Karpas-422 (cell line): ENCODE measurements around the gene CDAN1. TPM values are rescaled to one million over a fixed set of nuclear protein-coding genes. Genes with fewer than 3 reads are reported as not detected.
A peak's percentile ranks its signal among the peaks of the same experiment; 100 is the strongest.

Experiments
- DNase-seq: peaks from one replicate; pipeline ENCODE4 v3.0.0-alpha.2; 2015
- H2AFZ ChIP-seq: fragments of 200-600 bp; sonication (generic); 2 replicates; pipeline ENCODE4 v1.6.1; 2014; ENCODE audit warnings: antibody characterized with exemption, low read length, mixed read lengths
- H3K27ac ChIP-seq: fragments of 200-600 bp; sonication (generic); 2 replicates; pipeline ENCODE4 v1.5.1; 2014; ENCODE audit warnings: mild to moderate bottlenecking, low read length, moderate library complexity
- H3K27me3 ChIP-seq: fragments of 200-600 bp; sonication (generic); 2 replicates; pipeline ENCODE4 v1.6.1; 2014; ENCODE audit warnings: low read length, mixed read lengths
- H3K36me3 ChIP-seq: fragments of 200-600 bp; sonication (generic); 2 replicates; pipeline ENCODE4 v1.6.1; 2014; ENCODE audit warnings: low read length, mixed read lengths; ENCODE audit not compliant: insufficient read depth
- H3K4me1 ChIP-seq: fragments of 200-600 bp; sonication (generic); 2 replicates; pipeline ENCODE4 v1.6.1; 2014; ENCODE audit warnings: mild to moderate bottlenecking, low read length, mixed read lengths
- H3K4me2 ChIP-seq: fragments of 200-600 bp; sonication (generic); 2 replicates; pipeline ENCODE4 v1.6.1; 2014; ENCODE audit warnings: low read length, low read depth, mild to moderate bottlenecking; ENCODE audit not compliant: poor library complexity, severe bottlenecking
- H3K4me3 ChIP-seq: fragments of 200-600 bp; sonication (generic); 2 replicates; pipeline ENCODE4 v1.5.1; 2014; ENCODE audit warnings: mild to moderate bottlenecking, antibody characterized with exemption, low read length, mixed read lengths
- H3K79me2 ChIP-seq: fragments of 200-600 bp; sonication (generic); 2 replicates; pipeline ENCODE4 v1.6.1; 2014; ENCODE audit warnings: mild to moderate bottlenecking, low read length, mixed read lengths
- H3K9ac ChIP-seq: fragments of 200-600 bp; sonication (generic); 2 replicates; pipeline ENCODE4 v1.6.0; 2014; ENCODE audit warnings: low read length
- H3K9me2 ChIP-seq: fragments of 200-600 bp; sonication (generic), shearing (Covaris generic); replicated peaks from 2 replicates; pipeline ENCODE4 v1.6.0; 2014; ENCODE audit warnings: mild to moderate bottlenecking, low read length, moderate library complexity; ENCODE audit not compliant: insufficient read depth
- H3K9me3 ChIP-seq: fragments of 300-700, 200-600 bp; sonication (generic); 2 replicates; pipeline ENCODE4 v1.6.1; 2014; ENCODE audit warnings: low read length, mixed read lengths
- H4K20me1 ChIP-seq: fragments of 200-600 bp; sonication (generic); 2 replicates; pipeline ENCODE4 v1.6.1; 2014; ENCODE audit warnings: mild to moderate bottlenecking, antibody characterized with exemption, low read length, low read depth; ENCODE audit not compliant: insufficient read depth
- total RNA-seq: library from RNA; depleted of rRNA; stranded (reverse); fragments of >200 nt; shearing (Covaris generic); gene quantifications from 2 replicates; pipeline ENCODE4 v1.2.3, GENCODE V29; 2014; ENCODE audit warnings: low replicate concordance

Gene CDAN1
- total RNA-seq, 1 experiment from 2014 or later: 35.9 TPM

DNA sequence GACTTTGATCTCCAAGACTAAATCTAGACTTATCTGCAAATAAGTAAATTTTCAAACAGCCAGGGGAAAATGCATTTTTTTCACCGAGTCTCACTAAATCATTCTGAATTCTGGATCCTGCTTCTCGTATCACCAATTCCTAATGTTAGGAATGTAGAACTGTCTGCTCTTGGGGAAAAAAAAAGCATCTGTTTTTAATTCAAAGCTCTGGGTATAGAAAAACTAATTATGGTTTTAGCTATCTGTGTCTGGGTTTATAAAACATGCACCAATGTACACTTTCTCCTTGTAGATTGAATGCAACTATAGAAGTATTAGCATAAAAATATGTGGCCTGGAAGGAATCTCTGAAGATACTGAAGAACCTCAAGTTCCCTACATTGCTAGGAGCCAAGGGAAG lies 4.8 kb upstream of the CDAN1 start:
- Histone ChIP-seq H4K20me1 (no peaks in the 10 kb centered on the region), H3K79me2 (peaks cover 5% of the 10 kb centered on the region), H3K9me2 (no peaks in the 10 kb centered on the region), H3K4me1 (peaks cover 27% of the 10 kb centered on the region), H3K4me2 (no peak overlapping the region), H3K9me3 (no peaks in the 10 kb centered on the region), H3K27me3 (no peaks in the 10 kb centered on the region), H3K4me3 (no peak overlapping the region), H3K36me3 (no peaks in the 10 kb centered on the region), H2AFZ (no peak overlapping the region), H3K27ac (no peak overlapping the region), H3K9ac (no peak overlapping the region)
- DNase-seq: no peak

DNA sequence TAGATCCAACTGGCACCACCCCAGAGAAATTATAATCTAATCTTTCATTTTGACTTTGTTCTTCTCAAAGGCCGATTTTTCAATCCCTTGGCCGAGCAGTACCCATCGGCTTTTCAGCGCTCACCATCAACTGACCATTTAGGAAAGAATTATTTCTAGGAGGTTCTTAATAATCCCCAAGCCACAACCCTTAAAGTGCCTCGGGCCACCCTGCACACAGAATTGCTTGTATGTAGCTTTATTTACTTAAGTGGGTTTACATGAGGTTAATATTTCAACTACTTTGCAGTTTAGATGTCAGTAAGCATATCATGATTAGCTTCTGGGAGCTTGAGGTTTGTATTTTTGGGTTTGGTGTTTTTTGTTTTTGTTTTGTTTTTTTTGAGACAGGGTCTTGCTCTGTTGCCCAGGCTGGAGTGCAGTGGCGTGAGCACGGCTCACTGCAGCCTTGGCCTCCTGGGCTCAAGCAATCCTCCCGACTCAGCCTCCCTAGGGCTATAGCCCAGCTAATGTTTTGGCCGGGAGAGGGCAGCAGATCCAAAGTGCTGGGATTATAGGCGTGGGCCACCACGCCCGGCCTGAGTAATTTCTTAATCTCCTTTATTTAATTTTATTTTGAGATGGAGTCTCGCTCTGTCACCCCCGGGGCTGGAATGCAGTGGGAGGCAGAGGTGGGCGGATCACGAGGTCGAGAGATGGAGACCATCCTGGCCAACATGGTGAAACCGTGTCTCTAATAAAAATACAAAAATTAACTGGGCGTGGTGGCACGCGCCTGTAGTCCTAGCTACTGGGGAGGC lies 801 bp upstream of the CDAN1 start:
- H3K4me3 ChIP-seq: peak overlapping the region; percentile 98
- peak overlapping the region; percentile 59 for H3K27ac ChIP-seq
- no peaks in the 10 kb centered on the region; the same call in 1 of the 2 replicates for H4K20me1 ChIP-seq
- peak overlapping the region; percentile 97 for H3K9ac ChIP-seq
- H3K9me2 ChIP-seq: no peaks in the 10 kb centered on the region
- H3K4me2 ChIP-seq: peak overlapping the region; percentile 68
- H3K36me3 ChIP-seq: peaks cover 5% of the 10 kb centered on the region; the same call in 1 of the 2 replicates
- no peaks in the 10 kb centered on the region for H3K9me3 ChIP-seq
- DNase-seq: peak; percentile 66
- H3K4me1 ChIP-seq: peaks cover 18% of the 10 kb centered on the region
- peaks cover 32% of the 10 kb centered on the region for H3K79me2 ChIP-seq
- H2AFZ ChIP-seq: no peak overlapping the region; the same call in 1 of the 2 replicates
- H3K27me3 ChIP-seq: no peaks in the 10 kb centered on the region

DNA sequence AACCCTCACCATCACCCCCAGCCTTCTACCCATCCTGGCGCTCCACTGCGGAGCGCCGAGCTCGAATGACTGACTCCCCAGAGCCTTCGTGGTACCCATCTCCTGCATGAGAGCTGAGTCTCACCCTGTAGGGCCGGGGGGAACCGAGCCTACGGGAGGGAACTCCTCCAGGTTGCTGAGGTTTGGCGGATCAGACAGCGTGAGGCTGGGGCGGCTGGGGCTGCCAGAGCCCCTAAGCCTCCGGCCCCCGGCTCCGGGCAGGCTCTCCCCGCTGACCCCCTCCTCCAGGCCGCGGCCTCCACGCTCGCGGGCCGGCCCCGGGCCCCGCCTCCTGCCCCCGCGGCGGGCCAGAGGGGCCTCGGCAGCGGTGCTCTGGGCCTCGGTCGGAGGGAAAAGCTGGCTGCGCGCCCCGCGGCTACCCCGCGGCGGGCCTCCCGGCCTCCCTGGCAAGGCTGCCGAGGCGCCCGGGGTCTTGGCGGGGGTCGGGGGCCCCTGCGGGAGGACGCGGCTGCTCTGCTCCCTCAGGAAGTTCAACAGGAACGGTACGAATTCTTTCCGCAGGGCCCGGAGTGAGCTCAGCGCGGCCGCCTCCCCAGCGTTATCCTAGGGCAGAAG lies 643 bp downstream of the CDAN1 start:
- H4K20me1 ChIP-seq: no peaks in the 10 kb centered on the region; the same call in 1 of the 2 replicates
- DNase-seq: peak; percentile 63
- peak overlapping the region; percentile 97 for H3K9ac ChIP-seq
- H2AFZ ChIP-seq: peak overlapping the region; percentile 98
- peaks cover 18% of the 10 kb centered on the region for H3K4me1 ChIP-seq
- H3K79me2 ChIP-seq: peaks cover 32% of the 10 kb centered on the region
- peak overlapping the region; percentile 98 for H3K4me3 ChIP-seq
- H3K27ac ChIP-seq: peak overlapping the region; percentile 45
- H3K27me3 ChIP-seq: no peaks in the 10 kb centered on the region
- peak overlapping the region; percentile 68 for H3K4me2 ChIP-seq
- H3K9me3 ChIP-seq: no peaks in the 10 kb centered on the region
- no peaks in the 10 kb centered on the region for H3K9me2 ChIP-seq
- peaks cover 9% of the 10 kb centered on the region; the same call in 1 of the 2 replicates for H3K36me3 ChIP-seq

GRCh38 chr15:42735382-42736165 lies 1.4 kb downstream of the CDAN1 start:
- H3K4me3 ChIP-seq: peak overlapping the region; percentile 98
- no peak overlapping the region for H2AFZ ChIP-seq
- H3K27ac ChIP-seq: no peak overlapping the region

DNA sequence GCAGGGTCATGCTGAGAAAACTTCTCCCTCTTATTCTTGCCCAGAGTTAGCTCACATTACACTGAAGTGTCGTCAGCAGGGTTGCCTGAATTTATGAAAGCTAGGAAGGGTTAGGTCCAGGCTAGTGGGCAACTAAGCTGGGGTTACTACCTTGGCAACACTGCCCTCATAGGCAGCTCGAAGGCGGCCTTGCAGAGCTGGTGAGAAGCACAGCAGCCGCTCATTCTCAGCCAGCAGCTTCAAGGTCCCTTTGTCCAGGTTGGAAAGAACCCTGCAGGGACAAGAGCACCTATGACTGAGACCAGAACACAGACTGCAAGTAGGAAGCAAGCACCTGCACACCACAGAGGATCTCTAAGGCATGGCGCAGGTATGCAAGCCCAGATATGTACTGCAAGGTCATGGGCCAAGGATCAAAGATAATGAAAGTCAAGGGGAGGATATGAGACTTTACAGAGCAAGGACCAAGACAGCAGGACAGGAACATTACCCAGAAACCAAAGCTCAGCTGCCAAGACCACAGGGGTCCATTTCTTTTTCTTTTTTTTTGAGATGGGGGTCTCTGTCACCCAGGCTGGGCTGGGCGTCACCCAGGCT lies 2.8 kb downstream of the CDAN1 start:
- Histone ChIP-seq H3K9me2 (no peaks in the 10 kb centered on the region), H3K27ac (no peak overlapping the region), H3K79me2 (peaks cover 32% of the 10 kb centered on the region), H3K27me3 (no peaks in the 10 kb centered on the region), H3K4me1 (peaks cover 18% of the 10 kb centered on the region), H3K4me2 (no peak overlapping the region), H3K9ac (no peak overlapping the region), H2AFZ (no peak overlapping the region), H3K4me3 (no peak overlapping the region), H3K9me3 (no peaks in the 10 kb centered on the region), H4K20me1 (no peaks in the 10 kb centered on the region; the same call in 1 of the 2 replicates), H3K36me3 (peaks cover 19% of the 10 kb centered on the region)
- no peak for DNase-seq

More at GRCh38 chr15:42735382-42736165, 1.4 kb downstream of the CDAN1 start:
- Histone ChIP-seq H4K20me1 (no peaks in the 10 kb centered on the region; the same call in 1 of the 2 replicates), H3K27me3 (no peaks in the 10 kb centered on the region), H3K4me2 (peak overlapping the region; percentile 68), H3K36me3 (peaks cover 14% of the 10 kb centered on the region), H3K9me3 (no peaks in the 10 kb centered on the region), H3K9me2 (no peaks in the 10 kb centered on the region), H3K9ac (peak overlapping the region; percentile 97), H3K79me2 (peaks cover 32% of the 10 kb centered on the region), H3K4me1 (peaks cover 18% of the 10 kb centered on the region)
- DNase-seq: no peak

DNA sequence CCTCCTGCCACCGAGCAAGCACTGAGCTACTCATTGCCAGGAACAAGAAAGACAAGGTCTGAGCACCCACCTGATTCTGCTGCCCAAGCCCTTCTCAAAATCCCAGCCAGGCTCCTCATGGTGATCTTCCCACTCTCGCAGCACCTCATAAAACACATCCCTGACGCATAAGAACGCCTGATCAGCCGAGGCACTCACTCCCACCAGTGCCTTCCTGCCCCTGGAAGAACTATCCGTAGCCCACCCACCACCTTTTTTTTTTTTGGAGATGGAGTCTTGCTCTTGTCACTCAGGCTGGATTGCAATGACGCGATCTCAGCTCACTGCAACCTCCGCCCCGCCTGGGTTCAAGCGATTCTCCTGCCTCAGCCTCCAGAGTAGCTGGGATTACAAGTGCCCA lies 3.9 kb downstream of the CDAN1 start:
- Histone ChIP-seq H3K36me3 (peaks cover 19% of the 10 kb centered on the region), H3K27ac (no peak overlapping the region), H3K9ac (no peak overlapping the region), H3K27me3 (no peaks in the 10 kb centered on the region), H2AFZ (no peak overlapping the region), H4K20me1 (no peaks in the 10 kb centered on the region; the same call in 1 of the 2 replicates), H3K79me2 (peaks cover 32% of the 10 kb centered on the region), H3K4me2 (no peak overlapping the region), H3K9me3 (no peaks in the 10 kb centered on the region), H3K4me1 (peaks cover 18% of the 10 kb centered on the region), H3K9me2 (no peaks in the 10 kb centered on the region), H3K4me3 (no peak overlapping the region)
- no peak for DNase-seq

DNA sequence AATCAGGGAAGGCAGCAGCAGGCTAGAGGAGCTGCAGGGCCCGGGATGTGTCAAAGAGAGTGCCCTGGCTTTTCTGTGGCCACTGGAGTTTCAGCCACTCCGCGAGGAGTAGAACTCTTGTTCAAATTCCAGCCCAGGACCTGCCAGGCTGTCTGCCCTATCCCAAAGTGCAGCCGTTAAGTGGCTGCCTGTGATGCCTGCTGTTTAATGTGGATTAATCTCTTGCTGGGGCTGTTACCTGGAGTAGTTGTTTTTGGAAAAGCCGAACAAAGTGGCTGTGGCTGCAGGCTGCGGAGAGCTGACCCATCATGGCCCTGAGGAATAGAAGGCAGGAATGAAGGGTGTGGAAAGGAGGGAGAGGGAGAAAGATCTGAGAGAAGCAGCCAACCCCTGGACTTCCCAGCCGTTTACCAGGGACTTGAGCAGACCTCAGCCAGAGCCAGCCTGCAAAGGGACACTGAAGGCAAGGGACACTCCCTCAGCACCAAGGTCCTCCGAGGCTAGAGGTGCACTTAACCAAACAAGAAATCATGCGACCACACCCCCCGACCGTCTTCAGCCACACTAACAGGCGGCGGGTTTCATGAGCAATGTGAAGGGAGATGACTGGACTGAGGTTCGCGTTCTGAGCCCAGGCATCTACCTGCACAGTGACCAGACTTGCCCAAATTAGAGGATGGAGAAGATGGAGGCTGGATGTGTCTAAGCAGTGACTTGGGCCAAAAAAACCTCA lies 4.7 kb downstream of the CDAN1 start:
- Histone ChIP-seq H3K79me2 (peaks cover 28% of the 10 kb centered on the region), H3K9me2 (no peaks in the 10 kb centered on the region), H3K9ac (no peak overlapping the region), H3K9me3 (no peaks in the 10 kb centered on the region), H4K20me1 (no peaks in the 10 kb centered on the region; the same call in 1 of the 2 replicates), H3K4me1 (peaks cover 13% of the 10 kb centered on the region), H3K27me3 (no peaks in the 10 kb centered on the region), H2AFZ (no peak overlapping the region), H3K4me2 (no peak overlapping the region), H3K4me3 (no peak overlapping the region), H3K27ac (no peak overlapping the region), H3K36me3 (peaks cover 20% of the 10 kb centered on the region)
- no peak for DNase-seq
